Measurements from ENCODE around the gene SCAF8.

DNA sequence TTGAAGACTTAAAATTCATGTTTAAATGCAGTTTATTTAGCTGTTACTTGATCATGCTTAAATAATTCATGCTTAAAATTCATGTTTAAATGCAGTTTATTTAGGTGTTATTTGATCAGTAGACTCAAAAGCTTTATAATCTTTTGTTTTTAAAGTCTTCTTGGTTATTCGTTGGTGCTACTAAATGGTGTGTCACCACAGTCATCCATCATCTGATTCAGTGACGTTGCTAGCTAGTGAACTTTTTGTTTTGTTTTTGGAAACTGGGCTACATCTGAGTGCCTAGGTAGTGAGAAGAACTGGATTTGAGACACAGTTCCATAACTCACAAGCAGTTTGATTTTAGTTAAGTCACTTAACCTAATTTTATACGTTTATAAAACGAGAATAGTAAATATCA is 20.9 kb downstream of the SCAF8 start:
- TF ChIP-seq CTCF (conservative IDR thresholded peaks at IDR 0.05; ENCODE audit: low read depth, low read length) (no peak), BHLHE40 (IDR thresholded peaks at IDR 0.05; ENCODE audit: low read depth, low read length) (no peak), MAFK (IDR thresholded peaks at IDR 0.05; ENCODE audit: low read depth, low read length) (no peak), POLR2A (IDR thresholded peaks at IDR 0.05; ENCODE audit: low read depth, low read length) (no peak), RAD21 (IDR thresholded peaks at IDR 0.05; ENCODE audit: low read length) (no peak), MAZ (IDR thresholded peaks at IDR 0.05; ENCODE audit: borderline replicate concordance, low read depth, low read length) (no peak), USF2 (IDR thresholded peaks at IDR 0.05; ENCODE audit: low read depth, low read length) (no peak), MXI1 (IDR thresholded peaks at IDR 0.05; ENCODE audit: borderline replicate concordance, low read depth, low read length) (no peak), FOS (IDR thresholded peaks at IDR 0.05; ENCODE audit: low read depth, low read length) (no peak), ELK1 (IDR thresholded peaks at IDR 0.05; ENCODE audit: borderline replicate concordance, low read depth, low read length) (no peak)
